Lower leg skin (tissue), 3 donors: ENCODE measurements around the gene DNAH8.

Experiments
- POLR2A ChIP-seq, 2 donors: fragments of 450-650 bp; IDR thresholded peaks; one replicate each; pipeline ENCODE4 v1.6.1; 2016 to 2017; ENCODE audit warnings: antibody characterized with exemption in 2 of 2, mild to moderate bottlenecking in 1 of 2, moderate library complexity in 1 of 2
- TF ChIP-seq, protein P1 (sequence below), 3 donors: fragments of 450-650 bp; IDR thresholded peaks; one replicate each; pipeline ENCODE4 v1.5.1; 2016; ENCODE audit warnings: antibody characterized with exemption in 3 of 3, mild to moderate bottlenecking in 3 of 3, moderate library complexity in 2 of 3

DNA sequence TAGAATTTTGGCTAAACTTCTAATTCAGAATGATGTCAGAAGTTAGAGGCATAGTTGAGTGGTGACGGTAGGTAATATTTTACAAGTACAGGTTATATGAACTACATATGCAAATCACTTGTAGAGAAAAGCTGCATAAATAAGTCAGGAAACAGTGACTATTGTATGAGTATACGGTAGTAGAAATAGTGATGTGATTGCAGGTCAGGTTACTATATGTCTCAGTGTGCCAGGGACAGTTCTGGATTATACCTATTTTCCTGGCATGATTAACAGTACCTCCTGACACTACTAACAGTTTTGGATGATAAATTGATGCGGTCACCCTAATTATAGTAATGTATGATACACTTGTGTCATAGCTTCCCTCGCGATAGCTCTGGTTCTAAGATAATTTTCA is 9.2 kb downstream of the DNAH8 start:
- TF ChIP-seq, protein P1, sequence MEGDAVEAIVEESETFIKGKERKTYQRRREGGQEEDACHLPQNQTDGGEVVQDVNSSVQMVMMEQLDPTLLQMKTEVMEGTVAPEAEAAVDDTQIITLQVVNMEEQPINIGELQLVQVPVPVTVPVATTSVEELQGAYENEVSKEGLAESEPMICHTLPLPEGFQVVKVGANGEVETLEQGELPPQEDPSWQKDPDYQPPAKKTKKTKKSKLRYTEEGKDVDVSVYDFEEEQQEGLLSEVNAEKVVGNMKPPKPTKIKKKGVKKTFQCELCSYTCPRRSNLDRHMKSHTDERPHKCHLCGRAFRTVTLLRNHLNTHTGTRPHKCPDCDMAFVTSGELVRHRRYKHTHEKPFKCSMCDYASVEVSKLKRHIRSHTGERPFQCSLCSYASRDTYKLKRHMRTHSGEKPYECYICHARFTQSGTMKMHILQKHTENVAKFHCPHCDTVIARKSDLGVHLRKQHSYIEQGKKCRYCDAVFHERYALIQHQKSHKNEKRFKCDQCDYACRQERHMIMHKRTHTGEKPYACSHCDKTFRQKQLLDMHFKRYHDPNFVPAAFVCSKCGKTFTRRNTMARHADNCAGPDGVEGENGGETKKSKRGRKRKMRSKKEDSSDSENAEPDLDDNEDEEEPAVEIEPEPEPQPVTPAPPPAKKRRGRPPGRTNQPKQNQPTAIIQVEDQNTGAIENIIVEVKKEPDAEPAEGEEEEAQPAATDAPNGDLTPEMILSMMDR (IDR thresholded peaks at IDR 0.05): no peak
- no peak for TF ChIP-seq POLR2A (IDR thresholded peaks at IDR 0.05)
